Stimulated activated CD4-positive, alpha-beta T cell treated with anti-CD3 and anti-CD28 coated beads, TNF-alpha, amount 100 ng/mL, for 1 hour (primary cell): ENCODE measurements around the gene CASP3.

ENCODE experiments used
- DNase-seq, 3 donors: peaks; one replicate each; pipeline ENCODE4 v3.0.0-alpha.2; 2020; ENCODE audit warnings: low read depth in 3 of 3, low spot score in 1 of 3

The CASP3 gene

DNA sequence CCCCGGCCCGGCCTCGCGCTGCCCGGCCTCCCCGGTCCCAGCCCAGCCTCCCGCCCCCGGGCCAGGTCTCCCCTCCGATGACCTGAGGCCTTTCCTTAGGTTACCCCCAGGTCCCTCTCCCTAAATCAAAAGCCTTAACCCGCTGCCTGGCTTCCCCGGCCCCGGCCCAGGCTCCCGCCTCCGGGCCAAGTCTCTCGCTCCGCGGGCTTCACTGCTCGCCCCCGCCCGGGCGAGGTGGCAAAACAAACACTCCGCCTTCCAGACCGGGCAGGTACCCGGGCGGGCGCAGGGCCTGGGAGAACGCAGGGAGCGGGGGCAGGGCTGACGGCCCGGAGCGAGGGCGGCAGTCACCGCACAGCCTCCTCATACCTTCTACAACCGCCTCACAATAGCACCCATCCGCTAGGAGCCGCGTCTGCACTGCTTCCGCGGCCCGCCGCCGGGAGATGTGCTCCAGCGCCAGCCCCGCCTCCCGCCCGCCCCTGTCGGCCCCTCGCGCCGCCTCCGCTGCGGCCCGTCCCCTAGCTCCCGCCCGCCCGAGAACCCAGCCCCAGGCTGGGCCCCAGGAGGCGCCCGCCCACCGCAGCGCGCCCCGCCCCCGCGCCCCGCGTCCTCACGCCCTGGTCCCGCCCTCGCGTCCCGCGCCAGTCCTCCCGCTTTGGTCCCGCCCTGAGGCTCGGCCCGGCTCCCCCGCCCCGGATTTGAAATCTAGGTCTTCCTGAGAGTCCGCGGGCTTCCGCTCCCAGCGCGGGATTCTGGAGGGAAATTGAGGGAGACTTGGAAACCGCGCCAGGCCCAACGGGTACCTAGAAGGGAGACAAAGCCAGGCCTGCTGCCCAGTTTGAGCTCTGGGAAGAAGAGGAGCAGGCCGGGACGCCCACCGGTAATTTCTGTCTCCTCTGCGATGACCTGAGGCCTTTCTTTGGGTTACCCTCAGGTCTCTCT, at the start of gene CASP3, which contains the start of gene PRIMPOL:
CASP3 (minus strand) TSS at position 422 of the 945 bp plus-strand sequence. CDS start 10,994 bp downstream, outside the sequence.
PRIMPOL (plus strand) TSS at position 713 of the 945 bp plus-strand sequence. CDS start 7,403 bp downstream, outside the sequence.
- DNase-seq, result peak; percentile 87 to 94 (median 94)

DNA sequence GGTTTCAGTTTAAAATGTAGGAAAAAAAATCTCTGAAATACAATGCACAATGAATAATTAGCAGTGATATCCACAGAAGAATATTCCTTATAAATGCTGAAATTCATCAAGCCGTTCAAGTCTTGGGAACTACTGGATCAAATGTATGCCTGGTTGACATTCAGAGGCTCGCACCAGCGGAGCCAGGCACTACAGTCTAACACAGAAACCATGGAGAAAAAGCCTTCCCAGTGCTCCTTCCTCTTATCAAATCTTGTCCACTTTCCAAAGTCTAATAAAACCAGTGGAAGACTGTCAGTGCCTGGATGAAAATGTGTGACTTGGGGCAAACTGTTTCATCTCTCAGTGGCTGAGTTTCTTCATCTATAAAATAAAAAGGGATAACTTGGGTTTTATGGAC, 48.7 kb upstream of the CASP3 start:
- DNase-seq, result no peak

DNA sequence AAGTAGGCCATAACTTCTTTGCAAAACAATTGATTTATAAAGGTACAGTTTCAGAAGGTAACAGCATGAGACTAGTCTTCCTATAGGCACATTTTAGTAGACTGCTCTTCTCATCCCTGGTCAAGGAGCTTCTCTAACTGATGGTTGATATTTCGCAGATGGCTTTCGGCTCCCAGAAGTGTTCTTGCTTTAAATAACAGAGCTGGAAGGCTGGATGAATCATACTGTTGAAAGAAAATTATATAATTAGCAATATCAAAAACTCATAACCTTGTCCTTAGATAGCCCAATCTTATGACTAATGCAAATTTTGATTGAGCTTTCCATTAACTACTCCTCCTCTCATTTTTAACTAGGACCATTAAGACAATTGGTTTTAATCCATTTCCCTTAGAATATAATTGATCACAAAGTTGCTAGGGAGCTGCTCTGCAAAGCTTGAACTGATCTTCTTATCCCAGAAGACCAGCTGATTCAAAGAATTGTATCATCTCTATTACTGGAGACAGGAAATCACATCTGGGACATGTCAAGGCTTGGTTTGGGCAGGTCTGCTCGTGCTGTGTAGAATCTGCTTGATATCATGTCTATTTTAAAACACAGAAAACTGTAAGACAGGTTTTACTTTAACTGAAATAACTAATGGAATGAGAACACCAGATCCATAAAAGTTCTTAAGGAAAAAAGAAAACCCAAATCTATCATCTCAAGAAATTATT, 46.1 kb upstream of the CASP3 start:
- no peak for DNase-seq

DNA sequence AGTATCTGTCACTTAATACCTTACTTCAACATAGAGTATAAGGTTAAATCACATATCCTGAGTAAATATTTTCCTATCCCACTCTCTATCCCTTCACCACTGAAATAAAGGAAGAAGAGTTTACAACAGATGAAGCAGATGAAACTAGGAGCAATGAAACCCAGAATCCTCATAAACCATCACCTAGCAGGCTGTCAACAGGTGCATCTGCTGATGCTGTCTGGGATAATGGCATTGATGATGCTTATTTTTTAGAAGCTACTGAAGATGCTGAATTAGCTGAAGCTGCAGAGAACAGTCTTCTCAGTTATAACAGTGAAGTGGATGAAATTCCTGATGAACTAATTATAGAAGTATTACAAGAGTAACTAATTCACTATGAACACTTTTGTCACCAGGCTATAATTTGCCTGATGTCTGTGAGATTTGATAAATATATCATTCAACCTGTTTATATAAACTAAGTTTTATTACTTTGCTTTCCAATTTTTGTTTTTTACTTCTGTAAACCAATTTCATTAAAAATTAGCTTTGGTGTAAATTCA, 45.2 kb upstream of the CASP3 start:
- DNase-seq, result no peak

DNA sequence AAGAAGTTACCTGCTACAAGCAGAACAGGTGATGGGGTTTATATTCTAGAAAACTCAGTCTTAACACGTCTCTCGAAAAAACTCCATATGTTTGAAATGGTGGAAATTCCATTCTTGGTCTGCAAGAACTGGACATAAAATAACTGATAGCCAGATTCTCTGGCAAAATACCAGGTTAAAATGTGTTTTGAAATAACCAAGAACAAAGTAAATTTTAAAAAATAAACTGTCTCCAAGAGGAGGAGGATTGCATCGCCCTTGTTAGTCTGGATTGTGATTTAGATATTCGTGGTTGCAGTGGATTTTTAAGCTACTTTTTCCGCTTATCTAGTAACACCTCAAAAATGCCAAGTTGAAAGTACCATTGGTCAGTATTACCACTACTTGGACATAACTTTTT, 43.8 kb upstream of the CASP3 start:
- no peak for DNase-seq

DNA sequence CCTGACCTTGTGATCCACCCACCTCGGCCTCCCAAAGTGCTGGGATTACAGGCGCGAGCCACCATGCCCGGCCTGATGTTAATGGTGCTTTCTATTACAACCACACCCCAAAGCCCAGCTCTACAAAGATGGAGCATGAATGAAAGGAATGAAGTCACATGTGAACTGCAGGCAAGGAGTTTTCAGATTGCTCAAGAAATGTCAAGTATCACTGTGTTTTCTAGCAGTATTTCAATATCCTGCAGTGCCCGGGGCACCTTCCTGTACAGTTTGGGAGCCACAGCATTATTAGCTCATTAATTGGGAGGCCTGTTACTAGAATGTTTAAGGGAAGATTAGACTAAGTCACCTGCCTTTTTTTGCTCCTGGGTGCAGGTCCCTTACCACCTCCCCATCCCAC, 40.4 kb upstream of the CASP3 start:
- no peak for DNase-seq

DNA sequence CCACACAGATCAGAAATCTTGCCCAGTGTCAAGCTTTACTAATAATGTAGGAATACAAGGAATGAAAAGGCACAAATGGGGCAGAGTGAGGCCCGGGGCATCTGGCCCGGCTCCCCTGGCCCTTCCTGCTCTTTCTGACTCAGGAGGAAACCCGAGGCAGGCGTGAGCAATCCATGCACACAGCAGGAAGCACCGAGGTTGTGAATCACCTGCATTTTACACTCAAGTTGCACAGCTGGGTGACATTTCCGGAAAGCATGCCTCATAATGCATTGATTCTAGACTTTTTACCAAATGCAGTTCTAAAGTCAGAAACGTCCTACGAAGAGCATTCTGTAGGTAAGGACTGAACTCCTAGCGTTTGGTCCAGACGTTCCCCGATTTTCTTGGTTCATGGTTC, 39.2 kb upstream of the CASP3 start:
- no peak for DNase-seq

- DNase-seq, result no peak
These were observed 38.8 kb upstream of the CASP3 start for GRCh38 chr4:184688005-184688404.

- DNase-seq, result no peak
These were observed 35.4 kb upstream of the CASP3 start for GRCh38 chr4:184684491-184685189.

DNA sequence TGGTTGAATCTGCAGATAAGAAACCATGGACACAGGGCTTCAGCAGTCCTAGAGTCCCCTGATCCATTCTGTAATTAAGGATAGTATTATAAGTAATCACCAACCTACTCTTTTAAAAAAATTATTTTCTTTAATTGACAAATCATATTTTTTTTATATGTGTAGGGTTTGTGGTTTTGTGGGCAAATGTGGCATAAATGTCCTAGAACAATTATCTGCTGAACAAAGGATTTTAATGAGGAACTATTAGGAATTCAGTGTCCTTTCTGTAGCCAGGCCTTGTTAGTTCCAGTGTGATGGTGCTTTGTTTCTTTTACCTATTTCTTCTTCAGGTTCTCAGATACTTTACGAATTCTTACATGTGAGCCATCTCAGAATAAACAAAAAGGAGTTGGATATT, 32.7 kb upstream of the CASP3 start:
- no peak for DNase-seq

DNA sequence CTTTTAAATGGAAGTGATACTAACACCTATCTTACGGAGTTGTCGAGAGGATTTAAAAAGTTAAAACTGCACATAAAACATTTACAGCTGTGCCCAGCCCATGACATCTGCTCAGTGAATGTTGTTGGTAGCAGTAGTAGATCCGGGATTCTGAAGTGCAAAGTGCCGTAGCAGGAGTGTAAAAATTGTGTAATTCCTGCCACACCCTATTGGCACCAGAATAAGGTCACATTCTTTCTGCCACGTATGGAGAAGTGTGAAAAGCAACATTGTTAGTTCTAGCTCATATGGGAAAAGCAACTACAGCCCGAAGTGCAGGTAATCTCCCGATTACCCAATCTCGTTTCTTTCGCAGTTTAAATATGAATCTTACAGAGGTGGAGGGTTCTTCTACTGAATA, 31.5 kb upstream of the CASP3 start:
- no peak for DNase-seq

- DNase-seq, result no peak
These were observed 26.7 kb upstream of the CASP3 start for GRCh38 chr4:184675821-184676492.

DNA sequence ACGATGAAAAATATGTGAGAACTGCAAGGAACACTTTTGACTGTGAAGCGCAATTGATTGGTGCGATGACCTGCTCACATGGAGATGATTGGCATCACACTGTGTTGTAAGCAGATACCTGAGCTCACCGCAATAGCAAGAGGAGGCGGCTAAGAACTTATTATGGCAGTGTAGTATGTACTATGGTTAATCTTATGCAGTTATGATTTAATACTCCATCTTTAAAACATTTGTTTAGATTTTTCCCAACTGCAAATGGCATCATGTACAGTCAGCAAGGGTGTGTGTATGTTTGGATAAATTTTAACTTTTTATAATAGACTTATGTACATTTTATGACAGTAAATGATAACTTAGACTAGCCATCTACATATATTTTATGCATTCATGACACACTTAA, 25.8 kb upstream of the CASP3 start:
- DNase-seq, result no peak

- no peak for DNase-seq
These were observed 24.8 kb upstream of the CASP3 start for GRCh38 chr4:184674011-184674410.

DNA sequence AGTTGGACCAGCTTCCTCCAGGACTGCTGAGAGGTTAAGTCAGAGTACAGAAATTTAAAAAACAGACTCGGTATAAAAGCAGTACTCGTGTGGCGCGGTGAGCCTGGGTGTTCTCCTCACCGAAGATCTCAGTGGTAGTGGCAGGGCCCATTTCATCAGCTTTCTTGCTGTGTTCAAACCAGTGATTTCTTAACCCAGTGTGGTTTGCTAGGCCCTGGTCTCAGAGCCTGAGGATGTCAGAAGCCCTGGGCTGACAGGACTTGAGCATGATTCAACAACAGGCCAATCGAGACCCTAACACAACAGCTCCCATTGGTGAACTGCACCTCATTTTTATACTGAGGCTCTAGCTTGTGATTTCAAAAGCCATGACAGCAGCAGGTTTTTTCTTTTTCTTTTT, 23.5 kb upstream of the CASP3 start:
- no peak for DNase-seq

DNA sequence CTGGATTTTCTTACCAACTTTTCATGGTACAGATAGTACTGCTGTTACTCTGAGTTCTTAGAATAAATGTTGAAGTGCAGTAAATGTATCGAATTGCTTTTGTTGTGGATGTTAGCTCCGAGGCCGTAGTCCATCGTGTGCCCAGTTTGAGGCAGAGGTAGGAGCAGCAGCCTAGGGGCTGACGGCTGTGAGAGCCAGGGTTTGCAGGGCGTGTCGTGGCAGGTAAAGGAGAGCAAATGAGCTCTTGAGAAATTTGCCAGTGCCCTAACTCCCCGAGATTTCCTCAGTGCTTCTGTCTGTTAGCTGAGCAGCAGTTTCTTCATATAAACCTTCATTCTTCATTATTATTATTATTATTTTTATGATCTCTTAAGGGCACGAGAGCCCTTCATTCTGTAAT, 21.9 kb upstream of the CASP3 start:
- no peak for DNase-seq

DNA sequence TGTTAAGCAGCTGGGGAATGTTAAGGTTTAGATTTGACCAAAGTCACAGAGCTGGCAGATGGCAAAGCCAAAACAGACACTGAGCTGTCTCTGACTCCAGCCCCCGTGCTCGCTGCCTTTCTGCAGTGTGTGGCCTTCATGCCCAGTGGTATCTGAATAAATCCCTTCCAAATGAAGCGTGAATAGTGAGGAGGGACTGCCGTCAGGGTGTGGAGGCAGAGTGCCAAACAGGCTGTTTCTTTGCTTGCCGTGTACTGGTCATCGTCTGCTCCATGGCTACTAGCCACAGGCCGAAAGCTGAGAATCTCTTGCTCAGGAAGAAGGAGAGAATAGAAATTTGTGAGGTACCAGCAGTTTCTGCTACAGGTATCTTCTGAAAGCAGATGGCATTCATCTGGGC, 20.0 kb upstream of the CASP3 start:
- no peak for DNase-seq

GRCh38 chr4:184668511-184669114, 19.4 kb upstream of the CASP3 start:
- no peak for DNase-seq

- no peak for DNase-seq
These were observed 18.8 kb upstream of the CASP3 start for GRCh38 chr4:184668096-184668495.

- DNase-seq, result no peak
These were observed 17.4 kb upstream of the CASP3 start for GRCh38 chr4:184666670-184667069.
